Retina (tissue), 1 donor: ENCODE results near the gene DMRT1.
"Not testable (repeated sequence)": the region's sequence is repeated elsewhere in the genome, so short reads cannot be mapped to it uniquely, and the experiment has no call there.

Source experiments
- DNase-seq: peaks from one replicate; pipeline ENCODE4 v3.0.0-alpha.2; 2016

DMRT1 gene

DNA sequence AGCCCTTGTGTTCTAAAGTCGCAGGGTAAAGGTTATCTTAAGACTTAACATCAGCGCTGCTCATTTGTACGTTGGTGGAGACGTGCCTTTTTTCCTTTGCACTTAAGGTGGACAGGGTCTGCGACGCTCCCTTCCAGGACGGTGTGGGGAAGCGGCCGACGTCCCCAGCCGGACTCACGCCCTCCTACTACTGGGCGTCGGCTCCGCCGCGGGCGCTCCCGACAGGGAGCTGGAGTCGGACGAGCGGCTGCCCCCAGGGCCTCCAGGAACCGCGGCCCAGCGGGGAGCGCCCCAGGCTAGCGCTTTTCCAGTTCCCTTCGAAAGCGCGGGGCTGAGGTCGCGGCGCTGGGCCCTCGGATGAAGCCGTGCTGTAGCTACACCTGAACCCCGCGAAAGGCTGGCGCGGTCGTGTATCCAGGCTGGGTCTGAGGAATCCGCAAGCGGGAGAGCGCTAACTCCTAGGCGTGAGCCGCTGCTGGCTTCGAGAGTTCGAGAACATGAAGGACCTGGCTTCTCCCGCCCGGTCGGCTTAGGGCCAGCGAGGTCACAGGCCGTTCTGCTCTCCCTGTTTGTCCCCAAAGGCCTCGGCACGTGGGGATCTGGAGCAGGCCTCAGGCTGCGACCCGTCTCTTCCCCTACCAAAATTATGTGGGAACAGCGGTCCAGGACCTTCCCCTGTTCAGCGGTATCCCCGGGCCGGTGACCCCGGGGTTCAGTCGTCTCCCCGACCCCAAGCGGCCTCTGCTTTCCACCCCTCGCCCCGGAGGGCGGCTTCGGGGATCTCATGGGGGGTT is 131.2 kb downstream of the DMRT1 start:
- peak; percentile 70 for DNase-seq

DNA sequence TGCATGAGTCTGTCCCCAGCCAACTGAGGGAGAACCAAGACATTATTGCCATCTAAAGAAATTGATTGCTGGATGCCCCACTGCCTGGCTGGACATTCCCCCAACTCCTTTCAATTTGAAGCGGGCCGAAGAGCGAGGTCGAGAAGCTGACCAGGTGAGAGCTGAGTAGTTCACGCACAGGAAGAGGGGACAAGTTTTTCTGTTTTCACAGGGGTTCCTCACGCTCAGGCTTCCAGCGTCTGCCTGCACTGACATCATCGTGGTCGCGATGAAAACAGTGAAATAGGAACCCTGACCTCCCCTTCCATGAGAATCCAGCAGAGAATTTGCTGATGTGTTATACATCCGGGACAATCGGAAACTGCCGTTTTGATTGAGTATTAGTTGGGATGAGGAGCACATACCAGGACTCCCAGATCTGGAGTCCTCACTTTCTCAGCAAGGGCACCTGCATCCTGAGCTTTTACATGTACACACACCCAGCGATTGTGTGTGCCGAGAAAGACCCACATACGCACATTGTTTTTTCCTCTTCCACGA is 131.9 kb downstream of the DMRT1 start:
- peak; percentile 59 for DNase-seq

DNA sequence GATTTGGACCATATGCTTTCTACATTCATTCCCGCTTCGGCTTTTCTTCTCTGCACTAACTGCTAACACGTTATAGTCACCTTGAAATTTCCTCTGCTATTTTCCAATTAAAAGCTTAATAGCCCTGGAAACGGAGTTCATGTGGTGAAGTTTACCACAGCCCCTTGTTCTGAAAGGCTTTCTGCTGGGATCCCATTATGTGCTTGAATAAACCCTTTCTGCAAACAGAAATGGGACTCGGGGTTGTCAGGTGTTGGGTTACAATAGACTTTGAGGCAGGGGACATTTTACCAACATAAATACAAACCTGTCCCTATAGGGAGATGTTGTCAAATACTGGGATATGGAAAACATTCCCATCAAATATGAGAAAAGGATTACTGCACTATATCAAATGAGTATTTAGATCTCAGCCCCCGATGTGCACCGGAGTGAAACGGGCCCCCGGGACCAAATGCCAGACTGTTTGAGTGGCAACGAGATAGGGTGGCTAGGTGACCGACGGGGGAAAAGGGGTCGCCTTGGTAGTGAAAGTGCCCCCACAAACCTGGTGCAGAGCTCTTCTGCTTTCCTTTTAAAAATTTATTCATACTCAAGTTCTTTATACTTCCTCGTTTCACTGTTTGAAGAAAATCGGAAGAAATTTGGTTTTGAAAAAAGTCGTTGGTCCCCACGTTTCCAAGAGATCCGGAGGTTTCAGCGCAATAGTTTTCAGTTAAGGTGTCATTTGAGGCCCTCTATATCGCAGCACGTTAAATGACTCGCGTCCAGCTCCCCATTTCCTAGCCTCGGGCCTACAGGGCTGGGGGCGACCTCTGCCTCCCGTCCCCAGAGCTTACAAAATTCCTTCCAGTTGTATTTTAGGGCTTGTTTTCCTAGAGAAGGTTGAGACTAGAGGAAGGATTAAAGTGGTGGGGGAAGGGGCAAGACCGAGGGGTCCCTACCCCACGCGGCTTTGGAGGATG is 132.8 kb downstream of the DMRT1 start:
- peak; percentile 61 for DNase-seq

DNA sequence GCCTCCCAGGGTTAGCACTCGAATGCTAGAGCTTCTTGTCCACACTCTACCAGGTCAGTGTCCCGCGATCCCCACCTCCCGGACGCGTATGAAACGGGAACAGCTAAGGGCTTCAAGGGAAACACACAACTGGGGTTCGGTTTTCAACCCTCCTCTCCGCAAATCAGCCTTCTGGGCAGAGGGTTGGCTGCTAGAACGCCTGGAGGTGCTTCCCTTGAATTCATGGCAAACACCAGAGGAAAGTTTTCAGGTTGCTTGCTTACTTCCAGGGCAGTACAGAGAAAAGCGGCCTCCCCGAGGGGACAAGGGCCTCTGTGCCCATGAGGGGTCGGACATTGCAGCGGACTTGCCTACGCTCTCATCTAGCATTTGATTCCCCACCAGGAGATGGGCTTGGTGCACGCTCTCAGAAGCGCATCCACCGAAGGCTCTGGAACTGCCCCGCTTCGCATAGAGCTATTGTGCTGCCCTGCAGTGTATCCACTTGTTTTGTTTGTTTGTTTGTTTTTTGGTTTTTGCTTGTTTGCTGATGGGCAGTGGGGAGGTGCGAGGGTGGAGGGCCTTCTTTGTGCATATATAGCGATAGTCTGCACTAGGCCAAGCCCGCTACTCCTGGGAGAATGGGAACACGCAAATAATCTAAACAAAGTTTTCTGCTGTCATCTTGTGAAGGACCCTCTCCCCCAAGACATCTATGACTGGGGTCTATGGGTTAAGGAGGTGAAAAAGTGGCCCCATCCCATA is 133.7 kb downstream of the DMRT1 start:
- peak; percentile 58 for DNase-seq

DNA sequence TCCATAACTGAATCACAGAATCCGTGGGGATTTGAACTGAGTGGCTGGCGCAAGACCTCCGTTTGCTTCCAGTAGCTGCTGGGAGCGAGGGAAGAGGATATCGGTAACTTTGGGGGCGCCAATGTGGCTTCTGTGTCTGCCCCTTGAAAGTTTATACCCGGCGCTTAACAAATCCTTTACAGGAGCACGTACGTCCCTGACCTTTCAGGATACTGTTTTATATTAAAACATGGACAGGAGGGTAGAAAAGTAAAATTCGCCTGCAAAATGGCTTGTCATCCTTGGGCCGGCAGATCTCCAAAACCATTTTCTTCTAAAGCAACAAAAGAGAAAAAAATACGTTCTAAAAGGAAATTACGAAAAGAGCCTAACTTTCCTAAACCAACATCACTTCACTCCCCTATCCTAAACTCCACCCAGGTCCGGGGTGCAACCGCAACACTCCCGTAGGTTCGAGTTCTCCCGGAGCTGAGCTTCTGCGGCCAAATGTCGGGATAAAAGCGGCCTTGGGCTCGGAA is 134.3 kb downstream of the DMRT1 start:
- no peak for DNase-seq

DNA sequence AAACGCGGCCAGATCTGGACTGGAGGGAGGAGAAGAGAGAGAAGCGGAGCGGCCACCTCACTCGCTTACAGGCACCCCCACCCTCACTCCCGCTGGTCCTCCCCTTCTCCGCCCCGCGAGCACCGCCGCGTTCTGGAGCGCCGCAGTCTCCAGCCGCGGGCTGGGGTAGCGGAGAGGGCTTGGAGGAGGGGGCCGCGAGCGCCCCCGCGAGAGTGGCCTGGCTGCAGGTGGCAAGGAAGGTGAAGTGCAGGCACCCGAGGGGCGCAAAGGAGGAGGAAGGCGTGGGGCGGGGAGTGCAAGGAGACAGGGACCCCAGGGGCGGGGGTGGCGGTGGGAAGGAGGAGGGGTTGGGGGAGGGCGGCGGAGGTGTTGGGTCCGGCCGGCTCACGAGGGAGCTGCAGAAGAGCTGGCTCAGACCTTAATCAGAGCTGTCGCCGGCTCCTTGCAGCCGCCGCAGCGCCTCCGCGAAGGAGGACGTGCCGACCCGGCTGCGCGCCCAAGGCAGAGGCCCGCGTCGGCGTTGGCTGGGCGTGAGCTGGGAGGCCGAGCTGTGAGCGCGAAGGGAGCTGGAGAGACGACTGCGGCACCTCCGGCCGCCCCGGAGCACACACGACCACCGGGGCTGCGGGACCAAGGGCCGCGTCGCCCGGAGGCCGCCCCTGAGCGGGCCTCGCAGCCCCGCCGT is 134.9 kb downstream of the DMRT1 start, which contains the start of gene DMRT3:
DMRT3 (plus strand) TSS at position 398 of the 685 bp plus-strand sequence. CDS start 347 bp downstream, outside the sequence.
- DNase-seq: peak; percentile 67

DNA sequence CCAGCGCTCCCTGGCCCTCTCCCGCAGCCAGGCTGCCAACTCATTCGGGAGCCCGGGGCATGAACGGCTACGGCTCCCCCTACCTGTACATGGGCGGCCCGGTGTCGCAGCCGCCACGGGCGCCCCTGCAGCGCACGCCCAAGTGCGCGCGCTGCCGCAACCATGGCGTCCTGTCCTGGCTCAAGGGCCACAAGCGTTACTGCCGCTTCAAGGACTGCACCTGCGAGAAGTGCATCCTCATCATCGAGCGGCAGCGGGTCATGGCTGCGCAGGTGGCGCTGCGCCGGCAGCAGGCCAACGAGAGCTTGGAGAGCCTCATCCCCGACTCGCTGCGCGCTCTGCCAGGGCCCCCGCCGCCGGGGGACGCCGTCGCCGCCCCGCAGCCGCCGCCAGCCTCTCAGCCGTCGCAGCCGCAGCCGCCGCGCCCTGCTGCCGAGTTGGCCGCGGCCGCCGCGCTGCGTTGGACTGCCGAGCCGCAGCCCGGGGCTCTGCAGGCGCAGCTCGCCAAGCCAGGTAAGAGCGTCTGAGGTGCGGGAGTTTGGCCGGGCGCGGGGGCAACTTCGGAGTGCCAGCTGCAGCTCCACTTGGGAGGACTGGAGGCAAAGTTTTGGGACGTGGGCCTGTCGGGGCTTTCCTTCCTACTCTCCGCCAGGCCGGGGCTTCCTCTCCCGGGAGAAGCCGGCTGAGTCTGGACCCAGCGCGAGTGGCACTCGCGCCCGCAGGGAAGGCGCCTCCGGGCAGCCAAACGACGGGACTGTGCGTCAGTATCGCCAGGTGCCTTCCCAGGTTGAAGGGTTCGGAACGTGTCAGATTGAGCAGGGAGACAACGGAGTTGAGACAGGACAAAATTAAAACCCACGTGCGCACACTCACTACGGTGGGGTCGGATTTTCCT is 135.7 kb downstream of the DMRT1 start:
- DNase-seq: peak; percentile 80

DNA sequence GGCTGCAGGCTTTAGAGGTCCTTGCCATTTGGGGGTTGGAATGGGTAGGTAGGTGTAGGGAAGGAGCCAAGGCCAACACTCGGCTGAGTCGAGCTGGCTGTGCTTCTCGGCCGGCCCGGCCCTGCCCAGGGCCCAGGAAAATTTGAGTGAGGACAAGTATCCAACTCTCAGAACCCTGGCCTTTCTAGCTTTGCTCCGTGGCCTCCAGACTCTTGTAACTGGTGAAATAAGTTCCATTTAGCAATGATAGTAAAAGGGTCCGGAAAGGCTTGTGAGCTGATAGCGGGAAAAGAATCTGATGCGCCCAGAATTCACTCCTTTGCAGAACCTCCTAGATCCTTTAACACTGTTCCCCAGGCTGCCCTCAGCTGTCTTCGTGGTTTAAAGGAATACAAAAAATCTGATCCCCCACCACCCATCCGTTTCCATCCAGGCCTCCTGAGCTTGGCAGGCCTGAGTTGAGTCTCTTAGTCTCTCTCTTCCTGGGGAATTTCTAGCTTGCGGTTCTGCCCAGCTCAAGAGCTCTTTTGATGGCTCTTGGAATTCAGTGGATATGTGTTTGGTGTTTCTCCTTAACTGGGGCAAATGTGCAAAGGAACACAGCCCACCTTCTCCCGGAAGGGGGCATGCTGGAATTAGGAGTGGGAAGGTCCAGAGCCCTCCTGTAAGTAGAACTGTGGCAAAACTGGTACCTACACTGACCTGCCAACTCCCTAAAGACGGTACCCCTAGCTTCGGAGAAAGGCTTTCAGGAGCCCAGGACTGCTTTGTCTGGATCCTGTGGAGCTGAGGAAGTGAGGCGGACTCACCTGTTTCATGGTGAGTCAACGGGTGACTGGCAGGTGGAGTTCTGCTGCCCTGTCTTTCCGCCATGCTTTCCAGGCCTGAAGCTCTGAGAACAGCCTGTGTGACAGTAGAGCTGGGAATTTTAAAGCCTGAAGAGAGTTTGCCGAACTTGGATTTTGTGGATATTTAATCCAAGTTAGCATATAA is 136.6 kb downstream of the DMRT1 start:
- DNase-seq: no peak

DNA sequence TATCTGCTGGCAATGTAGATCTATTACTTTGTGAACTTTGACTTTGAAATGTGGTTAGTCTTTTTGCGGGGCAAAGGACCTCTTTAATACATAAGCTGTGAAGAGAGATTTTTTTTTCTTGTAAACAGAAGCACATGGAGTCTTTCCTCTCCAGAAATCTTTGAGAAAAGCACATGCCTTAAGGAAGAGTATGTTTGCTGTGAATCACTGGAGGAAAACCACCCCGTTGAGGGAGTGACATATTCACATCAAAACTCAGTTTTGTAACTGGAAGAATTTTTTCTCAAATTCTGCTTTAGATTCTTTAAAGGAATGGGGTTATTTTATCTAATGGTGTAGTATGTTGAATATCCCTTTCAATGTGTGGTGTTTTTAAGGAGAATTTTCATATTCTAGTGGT is 138.5 kb downstream of the DMRT1 start:
- no peak for DNase-seq

DNA sequence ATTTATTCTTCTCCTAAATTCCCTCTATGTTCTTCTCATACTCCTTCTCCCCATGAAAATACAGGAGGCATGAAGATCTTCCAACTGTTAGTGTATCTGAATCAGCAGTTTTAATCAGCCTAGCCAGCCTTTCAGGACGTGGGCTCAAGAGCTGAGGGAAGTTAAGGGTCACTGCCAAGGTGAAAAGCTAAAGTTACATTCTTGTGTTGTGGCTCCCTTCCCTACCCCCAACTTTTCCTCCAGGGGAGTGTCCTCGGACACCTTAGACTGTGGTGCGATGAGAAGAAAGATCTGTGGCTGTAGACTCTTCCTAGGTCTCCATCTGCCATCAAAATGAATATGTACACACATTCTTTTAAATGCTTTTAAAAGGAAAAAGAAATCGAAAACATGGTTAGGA is 139.1 kb downstream of the DMRT1 start:
- no peak for DNase-seq

DNA sequence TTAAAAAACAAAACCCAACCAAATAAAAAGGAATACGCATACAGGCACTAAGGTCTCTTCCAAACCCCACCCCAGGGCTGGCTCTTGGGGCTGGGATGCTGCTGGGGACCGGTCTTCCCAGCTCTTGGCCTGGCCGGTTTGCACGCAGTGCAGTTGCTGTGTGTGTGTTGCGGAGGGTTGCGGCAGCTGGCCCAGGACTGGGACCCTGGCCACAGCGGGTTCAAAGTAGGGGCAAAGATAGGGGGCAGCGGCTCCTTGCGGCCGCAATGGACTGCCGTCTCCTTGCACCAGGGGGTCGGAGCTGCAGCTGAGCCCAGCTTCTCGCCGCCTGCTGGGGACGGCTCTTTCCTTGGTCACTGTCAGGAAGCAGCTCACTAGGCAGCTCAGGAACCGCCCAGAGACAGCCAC is 140.0 kb downstream of the DMRT1 start:
- peak; percentile 60 for DNase-seq

DNA sequence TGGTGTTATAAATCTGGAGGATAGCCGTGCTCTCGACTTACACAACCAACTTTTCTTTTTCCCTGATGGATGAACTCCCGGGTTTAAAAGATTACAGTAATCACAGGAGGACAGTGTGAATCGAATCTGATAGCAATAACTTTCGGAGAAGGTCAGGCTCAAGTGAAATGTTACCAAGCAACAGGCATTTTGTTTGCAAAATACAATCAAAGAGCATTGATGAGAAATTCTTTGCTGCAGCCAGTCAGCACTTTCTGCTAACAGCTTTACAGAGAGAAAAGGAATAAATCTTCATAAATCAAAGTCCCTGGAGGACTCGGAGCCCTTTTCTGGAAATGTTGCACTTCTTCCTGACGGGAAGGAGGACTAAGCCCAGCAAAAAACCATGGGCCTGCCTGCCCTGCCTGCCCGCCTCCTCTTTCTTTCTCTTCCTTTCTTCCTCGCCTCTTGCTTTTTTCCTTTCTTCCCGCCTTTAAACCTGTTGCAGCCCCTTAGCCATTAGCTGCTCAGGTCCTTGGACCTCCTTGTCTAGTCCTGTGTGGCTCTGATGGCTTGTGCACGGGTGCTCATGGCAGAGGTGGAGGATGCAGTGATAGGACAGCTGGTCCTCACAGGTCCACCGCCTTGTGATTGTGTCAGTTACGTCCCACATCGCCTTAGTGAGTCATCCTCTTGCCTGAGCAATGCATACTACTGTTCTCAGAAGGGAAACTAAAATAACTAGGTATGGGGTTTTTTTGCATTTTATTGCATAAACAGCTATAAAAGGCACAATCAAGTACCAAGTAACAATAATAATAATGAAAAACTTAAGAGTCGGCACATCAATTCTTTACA is 141.1 kb downstream of the DMRT1 start:
- no peak for DNase-seq

DNA sequence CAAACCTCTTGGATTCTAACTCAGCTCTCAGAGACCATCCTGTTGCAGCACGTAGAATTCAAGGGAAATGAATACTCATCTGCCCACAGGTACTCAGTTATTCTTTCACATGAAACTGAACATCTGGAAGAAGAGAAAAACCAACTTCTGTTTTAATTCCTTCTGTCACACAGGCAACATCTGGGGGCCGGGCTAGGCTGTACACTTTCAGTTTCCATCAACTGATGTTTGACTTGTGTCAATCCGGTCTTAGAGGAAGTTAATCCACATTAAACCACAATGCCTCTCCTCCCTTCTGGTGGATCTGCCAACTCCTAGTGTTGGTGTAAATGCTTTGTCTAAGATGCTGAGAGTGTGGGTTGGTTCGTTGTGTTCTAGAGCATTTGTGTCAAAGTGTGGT is 152.5 kb downstream of the DMRT1 start:
- DNase-seq: no peak

DNA sequence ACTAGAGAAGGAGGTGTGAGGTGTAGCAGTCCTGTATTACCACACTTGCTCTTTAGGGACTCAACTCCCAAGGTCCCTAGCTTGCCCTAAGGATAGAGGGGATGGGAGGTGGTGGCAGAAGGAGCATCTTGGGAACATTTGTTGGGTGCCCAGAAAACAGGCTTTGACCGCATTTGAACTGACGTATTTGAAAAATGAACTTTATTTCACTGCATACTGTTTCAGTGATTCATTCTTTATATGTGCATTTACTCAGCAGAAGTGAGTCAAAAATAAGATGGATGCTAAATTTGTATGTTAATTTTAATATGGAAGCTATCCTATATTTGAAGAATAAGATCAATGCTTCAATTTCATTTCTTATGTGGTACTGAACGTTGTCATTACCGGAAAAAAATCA is 153.7 kb downstream of the DMRT1 start:
- no peak for DNase-seq

DNA sequence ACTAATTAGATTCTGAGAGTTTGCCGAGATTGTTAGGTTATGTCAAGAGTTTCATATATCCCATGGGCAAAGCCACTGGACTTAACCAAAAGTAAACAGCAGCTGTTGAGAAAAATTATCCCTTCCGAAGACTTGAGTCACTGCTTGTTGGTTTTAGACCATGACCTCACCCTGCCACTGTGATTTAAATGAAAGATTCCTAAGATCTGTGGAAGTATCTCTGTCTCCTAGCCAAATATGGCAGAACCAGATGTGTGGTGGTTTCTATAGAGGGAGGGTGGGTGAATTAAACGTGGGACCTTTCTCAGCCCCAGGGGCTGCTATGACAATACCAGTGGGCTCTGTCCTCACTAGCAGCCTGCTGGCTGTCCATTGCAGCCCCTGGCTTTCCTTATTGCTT is 154.3 kb downstream of the DMRT1 start:
- DNase-seq: no peak

DNA sequence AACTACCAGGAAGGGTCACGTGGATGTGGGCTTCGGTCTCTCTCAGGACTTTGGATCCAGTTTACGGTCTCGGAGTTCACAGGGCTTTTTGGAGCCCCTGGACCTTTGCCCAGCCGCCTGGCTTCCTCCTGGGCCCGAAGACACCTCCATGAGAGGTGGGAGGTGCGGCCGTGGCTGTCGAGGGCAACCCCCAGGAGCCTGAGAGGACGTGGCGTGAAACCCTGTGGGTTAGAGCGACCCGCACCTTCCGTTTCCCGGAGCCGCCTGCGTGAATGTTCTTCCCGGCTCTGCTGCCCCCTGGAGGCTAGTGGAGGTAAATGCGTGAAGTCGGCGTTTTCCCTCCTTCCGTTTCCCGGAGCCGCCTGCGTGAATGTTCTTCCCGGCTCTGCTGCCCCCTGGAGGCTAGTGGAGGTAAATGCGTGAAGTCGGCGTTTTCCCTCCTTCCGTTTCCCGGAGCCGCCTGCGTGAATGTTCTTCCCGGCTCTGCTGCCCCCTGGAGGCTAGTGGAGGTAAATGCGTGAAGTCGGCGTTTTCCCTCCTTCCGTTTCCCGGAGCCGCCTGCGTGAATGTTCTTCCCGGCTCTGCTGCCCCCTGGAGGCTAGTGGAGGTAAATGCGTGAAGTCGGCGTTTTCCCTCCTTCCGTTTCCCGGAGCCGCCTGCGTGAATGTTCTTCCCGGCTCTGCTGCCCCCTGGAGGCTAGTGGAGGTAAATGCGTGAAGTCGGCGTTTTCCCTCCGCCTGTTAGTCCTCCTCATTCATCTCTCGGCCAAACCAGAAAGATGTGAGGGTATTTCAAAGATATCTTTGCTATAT is 157.0 kb downstream of the DMRT1 start:
- not testable (repeated sequence) for DNase-seq

DNA sequence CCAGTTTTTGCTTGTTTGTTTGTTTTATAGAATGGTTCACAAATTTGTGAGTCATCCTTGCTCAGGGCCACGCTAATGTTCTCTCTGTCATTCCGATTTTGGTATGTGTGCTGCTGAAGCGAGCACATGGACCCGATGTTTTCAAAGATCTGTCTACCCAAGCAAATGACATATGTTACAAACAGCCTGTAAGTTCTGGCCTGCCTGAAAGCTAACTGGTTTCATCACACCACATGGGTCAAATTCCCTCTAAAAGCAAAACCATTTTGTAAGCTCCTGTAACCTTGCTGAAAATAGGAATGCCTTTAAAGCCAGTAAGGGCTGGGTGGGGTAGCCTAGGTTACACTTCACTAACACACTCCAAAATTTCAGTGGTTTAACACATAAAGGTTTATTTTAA is 160.3 kb downstream of the DMRT1 start:
- DNase-seq: no peak

DNA sequence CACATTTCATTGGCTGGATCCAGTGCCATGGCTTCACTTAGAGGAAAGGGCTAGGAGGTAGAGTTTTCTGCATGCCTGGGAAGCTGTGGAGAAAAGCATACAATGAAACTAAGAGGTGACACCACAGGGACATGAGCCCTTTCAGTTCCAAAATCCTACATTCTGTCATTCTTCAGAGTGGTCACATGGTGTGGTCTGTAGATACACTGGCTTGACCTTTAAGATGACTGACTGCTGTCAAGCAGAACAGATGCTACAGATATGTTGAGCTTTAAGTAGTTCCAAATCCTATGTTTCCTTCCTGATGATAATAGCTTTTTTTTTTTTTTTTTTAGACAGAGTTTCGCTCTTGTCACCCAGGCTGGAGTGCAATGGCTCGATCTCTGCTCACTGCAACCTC is 161.2 kb downstream of the DMRT1 start:
- DNase-seq: no peak
